IPS DF 6.9 (cell line): ENCODE results near the gene TAF3.

Source experiments
- DNase-seq: peaks from one replicate; pipeline ENCODE4 v3.0.0-alpha.2; 2013; ENCODE audit warnings: low read depth, low spot score
- H3K27ac ChIP-seq: one replicate; pipeline ENCODE4 v1.5.1; 2013; ENCODE audit warnings: low read length, control low read depth
- H3K27me3 ChIP-seq: 2 replicates; pipeline ENCODE4 v1.6.1; 2013; ENCODE audit warnings: mild to moderate bottlenecking, low read length; ENCODE audit not compliant: control insufficient read depth, insufficient read depth
- H3K36me3 ChIP-seq: 2 replicates; pipeline ENCODE4 v1.6.1; 2013; ENCODE audit warnings: low read length; ENCODE audit not compliant: control insufficient read depth, insufficient read depth
- H3K4me1 ChIP-seq: 2 replicates; pipeline ENCODE4 v1.6.1; 2013; ENCODE audit warnings: low read length; ENCODE audit not compliant: control insufficient read depth, insufficient read depth
- H3K4me3 ChIP-seq: 2 replicates; pipeline ENCODE4 v1.5.1; 2013; ENCODE audit warnings: mild to moderate bottlenecking, low read length
- H3K9me3 ChIP-seq: 2 replicates; pipeline ENCODE4 v1.6.1; 2013; ENCODE audit warnings: low read length, inconsistent platforms; ENCODE audit not compliant: control insufficient read depth, insufficient read depth
- WGBS: extraction: QIAGEN DNeasy Blood & Tissue Kit; methylation state at CpG from one replicate; pipeline ENCODE4 v1.1.7; 2013; ENCODE audit warnings: mixed read lengths, missing lambda C conversion rate; ENCODE audit not compliant: insufficient read length, insufficient coverage; 5-methylcytosine and 5-hydroxymethylcytosine counted together

Gene TAF3

DNA sequence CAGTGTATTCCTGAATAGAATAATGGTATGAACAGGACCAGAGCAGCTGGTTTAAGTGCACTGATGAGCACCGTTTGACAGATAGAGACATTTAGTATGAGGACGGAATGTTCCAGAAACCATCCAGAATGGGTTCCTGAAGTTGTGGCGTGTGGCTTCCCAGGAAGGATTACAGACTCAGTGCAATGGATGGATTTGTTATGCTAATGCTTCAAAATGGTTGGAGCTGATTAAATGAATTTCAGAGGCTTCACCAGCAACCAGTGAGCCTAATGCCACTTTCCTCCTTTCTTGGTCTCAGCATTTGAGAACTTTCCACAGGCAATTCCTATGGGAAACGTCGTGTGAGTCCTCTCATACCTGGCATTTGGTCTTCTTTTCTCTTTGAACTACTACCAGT is 246.1 kb downstream of the TAF3 start:
- Histone ChIP-seq H3K27me3 (peaks cover 31% of the 10 kb centered on the region), H3K27ac (no peak overlapping the region), H3K4me1 (peaks cover 14% of the 10 kb centered on the region), H3K4me3 (no peak overlapping the region), H3K36me3 (no peaks in the 10 kb centered on the region), H3K9me3 (no peaks in the 10 kb centered on the region)
- no CpG with 5 or more reads among the region's 5 CpGs for WGBS
- no peak for DNase-seq

GRCh38 chr10:8065651-8066050 is 247.3 kb downstream of the TAF3 start:
- Histone ChIP-seq H3K9me3 (no peaks in the 10 kb centered on the region), H3K36me3 (no peaks in the 10 kb centered on the region), H3K27ac (no peak overlapping the region), H3K4me1 (peaks cover 12% of the 10 kb centered on the region), H3K27me3 (peaks cover 19% of the 10 kb centered on the region; the same call in 1 of the 2 replicates), H3K4me3 (no peak overlapping the region)
- no CpG with 5 or more reads among the region's 2 CpGs for WGBS
- DNase-seq: no peak

DNA sequence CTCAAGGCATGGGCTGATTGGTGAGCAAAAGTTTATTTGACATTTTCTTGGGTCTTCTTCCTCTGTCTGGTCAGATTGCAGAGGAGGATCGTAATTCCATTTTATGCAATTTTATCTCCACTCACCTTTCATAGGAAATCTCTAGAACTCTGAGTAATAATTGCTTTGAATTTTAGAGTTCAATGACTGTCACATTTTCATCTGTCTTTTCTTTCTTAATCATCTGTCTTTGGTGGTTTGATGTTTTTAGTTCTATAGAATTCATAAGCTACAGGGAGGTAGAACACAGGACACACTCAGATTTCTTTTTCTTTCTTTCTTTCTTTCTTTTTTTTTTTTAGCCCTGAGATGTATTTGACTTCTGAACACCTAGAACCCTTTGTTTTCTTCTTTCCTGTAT is 247.8 kb downstream of the TAF3 start:
- Histone ChIP-seq H3K4me1 (peaks cover 11% of the 10 kb centered on the region), H3K27ac (no peak overlapping the region), H3K27me3 (peaks cover 15% of the 10 kb centered on the region; the same call in 1 of the 2 replicates), H3K36me3 (no peaks in the 10 kb centered on the region), H3K4me3 (no peak overlapping the region), H3K9me3 (no peaks in the 10 kb centered on the region)
- no CpG with 5 or more reads among the region's 1 CpG for WGBS
- DNase-seq: no peak
